Hematopoietic multipotent progenitor cell treated with erythropoietin and hydrocortisone succinate and interleukin-3 and kit ligand, for 8 days (in vitro differentiated cells): ENCODE data around the gene FMNL2.

ENCODE experiments used
- DNase-seq: peaks from one replicate; pipeline ENCODE4 v3.0.0-alpha.2; 2015

Gene FMNL2

GRCh38 chr2:152428800-152429582 lies 94.0 kb downstream of the FMNL2 start:
- no peak for DNase-seq

- no peak for DNase-seq
Measured at GRCh38 chr2:152430876-152431275, 95.9 kb downstream of the FMNL2 start.

- DNase-seq, result no peak
Measured at GRCh38 chr2:152431370-152432098, 96.6 kb downstream of the FMNL2 start.

DNA sequence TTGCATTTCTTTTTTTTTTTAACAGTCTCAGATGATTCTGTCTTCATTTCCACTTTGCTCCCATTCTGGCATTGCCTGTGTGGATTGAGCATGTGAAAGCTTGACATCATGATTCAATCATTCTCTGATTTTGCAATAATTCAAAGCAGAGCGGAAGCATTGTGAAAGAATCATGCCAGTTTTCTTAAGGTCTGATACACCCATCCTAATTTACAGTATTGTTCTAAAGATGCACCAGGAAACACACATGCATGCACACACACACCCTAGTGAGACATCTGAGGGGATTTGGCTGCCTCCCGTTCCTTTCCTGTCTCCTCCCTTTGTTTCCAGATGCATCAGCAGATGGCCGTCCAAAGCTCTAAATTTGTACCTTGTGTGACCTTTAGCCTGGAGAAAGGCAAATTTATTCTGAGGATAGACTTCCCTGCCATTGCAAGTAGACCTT lies 97.3 kb downstream of the FMNL2 start:
- DNase-seq, result no peak

GRCh38 chr2:152432765-152433164 lies 97.8 kb downstream of the FMNL2 start:
- DNase-seq, result no peak

GRCh38 chr2:152433289-152433688 lies 98.3 kb downstream of the FMNL2 start:
- DNase-seq, result no peak

GRCh38 chr2:152433791-152434190 lies 98.8 kb downstream of the FMNL2 start:
- no peak for DNase-seq

- DNase-seq, result no peak
Measured at GRCh38 chr2:152434395-152435182, 99.6 kb downstream of the FMNL2 start.

GRCh38 chr2:152436148-152436547 lies 101.2 kb downstream of the FMNL2 start:
- no peak for DNase-seq

GRCh38 chr2:152437276-152438108 lies 102.5 kb downstream of the FMNL2 start:
- DNase-seq, result no peak

DNA sequence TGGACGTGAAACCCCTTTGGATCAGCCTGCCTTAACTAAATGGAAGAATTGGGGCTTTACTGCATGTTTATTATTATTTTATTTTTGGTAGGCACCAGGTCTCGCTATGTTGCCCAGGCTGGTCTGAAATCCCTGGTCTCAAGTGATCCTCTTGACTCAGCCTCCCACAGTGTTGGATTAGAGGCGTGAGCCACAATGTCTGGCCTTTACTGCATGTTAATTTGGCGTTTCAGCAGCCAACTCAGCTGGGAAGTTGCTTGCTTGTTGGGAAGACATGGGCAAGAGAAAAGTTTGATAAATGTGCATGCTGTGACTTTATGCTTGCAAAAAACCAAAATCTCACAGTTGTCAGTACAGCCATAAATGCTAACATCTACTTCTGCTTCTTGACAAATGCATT lies 105.1 kb downstream of the FMNL2 start:
- no peak for DNase-seq

GRCh38 chr2:152440460-152440859 lies 105.5 kb downstream of the FMNL2 start:
- no peak for DNase-seq

DNA sequence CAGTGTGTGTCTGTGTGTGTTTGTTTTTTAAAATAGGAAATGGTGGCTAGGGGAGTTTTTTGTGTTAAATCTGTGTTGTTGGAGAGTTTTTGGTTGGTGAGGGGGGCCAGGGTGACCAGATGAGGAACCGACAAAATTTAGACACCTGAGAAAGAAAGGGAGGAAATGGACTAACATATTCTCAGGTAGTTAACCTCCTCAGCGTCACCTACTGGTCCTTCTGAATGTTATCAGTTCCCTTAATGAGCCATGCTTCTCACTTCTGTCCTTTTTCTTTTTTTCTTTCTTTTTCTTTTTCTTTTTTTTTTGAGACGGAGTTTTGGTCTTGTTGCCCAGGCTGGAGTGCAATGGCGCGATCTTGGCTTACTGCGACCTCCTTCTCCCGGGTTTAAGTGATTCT lies 107.0 kb downstream of the FMNL2 start:
- DNase-seq, result no peak

GRCh38 chr2:152443771-152444170 lies 108.8 kb downstream of the FMNL2 start:
- no peak for DNase-seq

- DNase-seq, result no peak
Measured at GRCh38 chr2:152444448-152444847, 109.5 kb downstream of the FMNL2 start.

GRCh38 chr2:152445375-152445774 lies 110.4 kb downstream of the FMNL2 start:
- no peak for DNase-seq

DNA sequence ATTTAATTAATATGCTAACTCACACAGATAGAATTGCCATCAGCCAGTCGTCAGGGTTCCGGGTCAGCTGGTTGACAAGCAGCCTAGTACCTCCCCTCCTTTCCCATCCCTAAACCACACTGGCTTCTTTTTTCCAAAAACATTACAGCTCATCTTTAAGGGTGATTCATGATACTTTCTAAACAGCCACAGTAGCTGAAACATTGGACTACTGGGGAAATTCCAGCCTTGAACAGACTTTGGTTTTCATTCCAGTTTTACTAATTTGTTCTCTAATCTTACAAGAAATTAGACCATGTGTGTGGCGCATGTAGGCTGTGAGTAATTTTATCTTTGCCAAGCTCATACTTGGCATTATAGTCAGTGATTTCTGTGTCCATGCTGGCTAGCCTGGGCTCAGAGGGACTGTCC lies 110.8 kb downstream of the FMNL2 start:
- no peak for DNase-seq

- no peak for DNase-seq
Measured at GRCh38 chr2:152446213-152446612, 111.2 kb downstream of the FMNL2 start.

DNA sequence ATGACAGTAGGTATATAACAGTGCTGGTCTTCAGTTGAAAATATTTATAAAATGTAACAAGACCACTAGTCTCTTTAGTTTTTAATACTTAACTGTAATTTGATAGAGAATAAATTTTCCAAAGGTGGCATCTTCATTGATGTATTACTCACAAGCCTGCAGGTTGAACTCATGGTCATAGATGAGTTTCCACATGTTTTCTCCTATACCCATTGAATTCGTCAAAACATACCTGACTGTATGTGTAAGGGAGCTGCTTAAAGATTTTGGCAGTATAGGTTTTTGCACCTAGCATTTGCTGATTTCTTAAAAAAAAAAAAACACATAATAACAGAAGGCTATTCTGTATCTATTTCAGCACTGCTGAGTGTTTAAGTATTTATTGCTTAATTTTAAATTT lies 112.9 kb downstream of the FMNL2 start:
- DNase-seq, result no peak

DNA sequence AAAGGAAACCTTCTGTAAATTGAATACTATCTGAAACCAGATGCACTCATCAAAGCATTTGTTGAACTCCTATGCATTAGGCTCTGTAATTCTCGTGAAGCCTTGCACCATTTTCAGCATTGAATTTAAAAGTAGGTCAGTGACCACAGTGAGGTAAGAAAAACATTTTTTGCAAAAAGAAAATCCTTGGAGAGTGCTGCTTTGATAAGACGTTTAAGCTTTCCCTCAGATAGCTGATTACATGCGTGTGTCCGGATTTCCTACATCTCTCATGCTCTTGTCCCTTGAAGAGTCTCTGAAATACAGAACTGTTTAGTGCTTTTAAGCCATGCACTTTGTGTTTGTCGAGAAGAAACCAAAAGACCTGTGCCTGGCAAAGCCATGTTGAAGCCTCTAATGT lies 113.6 kb downstream of the FMNL2 start:
- DNase-seq, result no peak

DNA sequence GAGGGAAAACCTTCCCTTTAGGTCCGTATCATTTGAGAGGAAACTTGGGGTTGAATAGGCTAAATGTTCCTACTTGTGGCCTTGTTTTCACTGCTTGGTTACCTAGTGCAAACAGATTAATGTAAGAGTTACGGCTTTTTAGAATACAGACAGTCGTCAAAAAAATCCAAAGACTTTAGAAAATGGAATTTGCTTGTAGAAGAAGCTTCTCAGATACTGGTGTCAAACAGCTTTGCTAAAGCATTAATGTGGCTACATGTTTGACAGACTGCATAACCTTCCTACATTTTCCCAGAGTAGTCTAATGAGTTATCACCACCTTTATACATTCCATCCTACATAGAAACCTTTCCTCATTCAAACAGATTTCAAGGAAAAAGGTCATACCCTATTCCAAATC lies 114.6 kb downstream of the FMNL2 start:
- no peak for DNase-seq

- DNase-seq, result no peak
Measured at GRCh38 chr2:152450176-152450575, 115.2 kb downstream of the FMNL2 start.
